DND-41 (cell line): Measurements from ENCODE around the gene HAUS7.

Experiments used
- CTCF ChIP-seq: IDR thresholded peaks from 2 replicates; pipeline ENCODE4 v1.5.1; 2012; ENCODE audit warnings: borderline replicate concordance, low read length, moderate library complexity, mild to moderate bottlenecking; ENCODE audit not compliant: poor library complexity, severe bottlenecking; ENCODE audit errors: extremely low read depth
- EZH2 ChIP-seq: IDR thresholded peaks from 3 replicates; pipeline ENCODE4 v1.6.1; 2012; ENCODE audit warnings: borderline replicate concordance, low read depth, mild to moderate bottlenecking, moderate library complexity, low read length, inconsistent platforms; ENCODE audit not compliant: severe bottlenecking

- no peak for TF ChIP-seq CTCF
- TF ChIP-seq EZH2: no peak
These were observed 23.8 kb downstream of the HAUS7 start for GRCh38 chrX:153446636-153446936.
